H1 (cell line): ENCODE results near the gene HIPK2. TPM values are rescaled to one million over a fixed set of nuclear protein-coding genes. Genes with fewer than 3 reads are reported as not detected.

Experiments
- CTCF ChIA-PET: fragments of 300-600 bp; sonication (Branson Sonifier 250); formaldehyde crosslinking; loops from one replicate; lab custom pipeline; 2021; ENCODE audit not compliant: partially characterized antibody; lab: Charles Lee
- POLR2A ChIA-PET: fragments of 300-600 bp; sonication (Branson Sonifier 250); formaldehyde crosslinking; loops from one replicate; lab custom pipeline; 2021; ENCODE audit warnings: inconsistent platforms; ENCODE audit not compliant: partially characterized antibody; lab: Charles Lee
- DNase-seq, 2 experiments: peaks; one replicate each; pipeline versions ENCODE4 v3.0.0 to v3.0.0-alpha.2; 2010 to 2022; ENCODE audit warnings: low spot score in 2 of 2, low read depth in 1 of 2, mixed read lengths in 1 of 2
- FAIRE-seq: peaks from 2 replicates; lab custom pipeline; 2011; peaks lifted over from hg19 to GRCh38; lab: Jason Lieb, UNC
- H2AFZ ChIP-seq: 2 replicates; pipeline ENCODE4 v1.8.1; 2012; ENCODE audit warnings: low read length, inconsistent platforms
- H2AK5ac ChIP-seq: 2 replicates; pipeline ENCODE4 v1.6.1; 2013; ENCODE audit warnings: low read depth, low read length
- H2BK120ac ChIP-seq: replicated peaks from 2 replicates; pipeline ENCODE3; 2013; ENCODE audit warnings: low read depth, low read length, inconsistent platforms
- H2BK12ac ChIP-seq: 2 replicates; pipeline ENCODE4 v1.6.1; 2013; ENCODE audit warnings: low read depth, low read length
- H2BK15ac ChIP-seq: 2 replicates; pipeline ENCODE4 v1.6.1; 2013; ENCODE audit warnings: low read length
- H2BK20ac ChIP-seq: 2 replicates; pipeline ENCODE4 v1.6.1; 2013; ENCODE audit warnings: low read length
- H2BK5ac ChIP-seq: 2 replicates; pipeline ENCODE4 v1.6.1; 2013; ENCODE audit warnings: low read depth, low read length
- H3K14ac ChIP-seq: 2 replicates; pipeline ENCODE4 v1.6.1; 2013; ENCODE audit warnings: inconsistent platforms; ENCODE audit not compliant: insufficient read length
- H3K18ac ChIP-seq: 2 replicates; pipeline ENCODE4 v1.6.1; 2013; ENCODE audit warnings: low read length; ENCODE audit errors: extremely low read depth
- H3K23ac ChIP-seq: 2 replicates; pipeline ENCODE4 v1.6.1; 2013; ENCODE audit warnings: inconsistent platforms; ENCODE audit not compliant: insufficient read length
- H3K23me2 ChIP-seq: 2 replicates; pipeline ENCODE4 v1.6.1; 2013; ENCODE audit warnings: low read depth, low read length
- H3K27ac ChIP-seq: 2 replicates; pipeline ENCODE4 v1.6.1; 2011; ENCODE audit warnings: low read depth, low read length, inconsistent platforms
- H3K27me3 ChIP-seq, 4 experiments: replicated peaks in 1 of 4; 1 replicate in 1 of 4; 2 replicates in 3 of 4; pipeline versions ENCODE4 v1.6.1 to v1.8.1; 2011 to 2013; ENCODE audit warnings: low read length in 3 of 4, mild to moderate bottlenecking in 3 of 4, inconsistent platforms in 2 of 4, mixed read lengths in 2 of 4, moderate library complexity in 1 of 4; ENCODE audit not compliant: control insufficient read depth in 3 of 4, insufficient read depth in 3 of 4; ENCODE audit errors: extremely low read depth in 1 of 4
- H3K36me3 ChIP-seq, 4 experiments: 2 replicates each; pipeline versions ENCODE4 v1.6.1 to v1.8.1; 2011 to 2013; ENCODE audit warnings: mild to moderate bottlenecking in 4 of 4, low read length in 3 of 4, moderate library complexity in 2 of 4, control low read depth in 1 of 4, inconsistent platforms in 1 of 4; ENCODE audit not compliant: insufficient read depth in 4 of 4, control insufficient read depth in 2 of 4
- H3K4ac ChIP-seq: replicated peaks from 2 replicates; pipeline ENCODE3; 2013; ENCODE audit warnings: low read length, low read depth, mixed read lengths, inconsistent platforms; ENCODE audit not compliant: insufficient read length
- H3K4me1 ChIP-seq, 4 experiments: replicated peaks in 1 of 4; 1 replicate in 1 of 4; 2 replicates in 3 of 4; pipeline versions ENCODE4 v1.6.1 to v1.8.1; 2011 to 2013; ENCODE audit warnings: low read length in 3 of 4, inconsistent platforms in 2 of 4, mixed read lengths in 1 of 4; ENCODE audit not compliant: insufficient read depth in 4 of 4, control insufficient read depth in 3 of 4
- H3K4me2 ChIP-seq, 2 experiments: 2 replicates each; pipeline versions ENCODE4 v1.6.1 to v1.8.1; 2011 to 2013; ENCODE audit warnings: low read depth in 2 of 2, low read length in 2 of 2, control low read depth in 1 of 2, inconsistent platforms in 1 of 2, mild to moderate bottlenecking in 1 of 2; ENCODE audit not compliant: insufficient read depth in 1 of 2
- H3K4me3 ChIP-seq, 4 experiments: fragments of 200-600, 300-600 bp in 1 of 4; sonication (generic), shearing (Covaris generic), sonication (Bioruptor Twin) in 1 of 4; 2 replicates each; pipeline versions ENCODE4 v1.5.1 to v1.8.1; 2011 to 2016; ENCODE audit warnings: low read length in 4 of 4, low read depth in 3 of 4, control low read depth in 2 of 4, inconsistent platforms in 2 of 4, mild to moderate bottlenecking in 2 of 4, mixed read lengths in 1 of 4, moderate library complexity in 1 of 4; ENCODE audit not compliant: insufficient read depth in 2 of 4; ENCODE audit errors: extremely low read depth in 1 of 4
- H3K56ac ChIP-seq: replicated peaks from 2 replicates; pipeline ENCODE3; 2013; ENCODE audit warnings: low read depth, mild to moderate bottlenecking, mixed read lengths, low read length, inconsistent platforms; ENCODE audit not compliant: insufficient read length
- H3K79me1 ChIP-seq: 2 replicates; pipeline ENCODE4 v1.6.1; 2013; ENCODE audit warnings: low read depth, low read length, control low read depth
- H3K79me2 ChIP-seq, 2 experiments: 2 replicates each; pipeline versions ENCODE4 v1.6.1 to v1.8.1; 2012 to 2013; ENCODE audit warnings: low read length in 2 of 2, mild to moderate bottlenecking in 2 of 2, inconsistent platforms in 1 of 2; ENCODE audit not compliant: insufficient read depth in 2 of 2, control insufficient read depth in 1 of 2
- H3K9ac ChIP-seq, 4 experiments: replicated peaks in 1 of 4; 1 replicate in 1 of 4; 2 replicates in 3 of 4; pipeline versions ENCODE4 v1.6.1 to v1.8.1; 2011 to 2013; ENCODE audit warnings: low read depth in 3 of 4, low read length in 3 of 4, control low read depth in 2 of 4, mild to moderate bottlenecking in 2 of 4, moderate library complexity in 2 of 4, inconsistent platforms in 1 of 4; ENCODE audit errors: extremely low read depth in 1 of 4
- H3K9me3 ChIP-seq, 2 experiments: 2 replicates each; pipeline versions ENCODE4 v1.6.1 to v1.8.1; 2012 to 2013; ENCODE audit warnings: mild to moderate bottlenecking in 2 of 2, moderate library complexity in 2 of 2, control low read depth in 1 of 2, inconsistent platforms in 1 of 2, low read depth in 1 of 2, low read length in 1 of 2, mixed read lengths in 1 of 2; ENCODE audit not compliant: insufficient read depth in 2 of 2
- H4K20me1 ChIP-seq, 2 experiments: replicated peaks in 1 of 2; 2 replicates each; pipeline versions ENCODE3 to v1.8.1; 2011 to 2013; ENCODE audit warnings: inconsistent platforms in 2 of 2, low read length in 2 of 2, mild to moderate bottlenecking in 1 of 2; ENCODE audit not compliant: insufficient read depth in 2 of 2, control insufficient read depth in 1 of 2
- H4K5ac ChIP-seq: 2 replicates; pipeline ENCODE4 v1.6.1; 2013; ENCODE audit warnings: low read length, low read depth, mixed read lengths, inconsistent platforms; ENCODE audit not compliant: insufficient read length
- H4K8ac ChIP-seq: 2 replicates; pipeline ENCODE4 v1.8.0; 2013; ENCODE audit warnings: mild to moderate bottlenecking, moderate library complexity, low read length, inconsistent platforms; ENCODE audit not compliant: insufficient read depth; ENCODE audit errors: extremely low read depth
- H4K91ac ChIP-seq: replicated peaks from 2 replicates; pipeline ENCODE3; 2013; ENCODE audit warnings: low read length, mixed read lengths, inconsistent platforms; ENCODE audit not compliant: insufficient read length
- ZNF274 ChIP-seq: IDR thresholded peaks from 2 replicates; pipeline ENCODE4 v1.7.0; 2012; ENCODE audit warnings: low read length, borderline replicate concordance; ENCODE audit errors: extremely low read depth
- WGBS, 2 experiments: shearing (Covaris generic) in 1 of 2; methylation state at CpG; one replicate each; pipeline versions ENCODE4 v1.1.6 to v1.1.7; 2013 to 2015; ENCODE audit warnings: low lambda C conversion rate in 2 of 2, mixed read lengths in 2 of 2, inconsistent platforms in 1 of 2, low coverage in 1 of 2, missing lambda C conversion rate in 1 of 2; ENCODE audit not compliant: insufficient replicate concordance in 2 of 2, insufficient coverage in 1 of 2, insufficient read length in 1 of 2; ENCODE audit errors: extremely low coverage in 1 of 2, missing lambda C conversion rate in 1 of 2; 5-methylcytosine and 5-hydroxymethylcytosine counted together
- polyA plus RNA-seq, 7 experiments: library from polyadenylated mRNA; depleted of rRNA in 3 of 7; stranded (reverse) in 5 of 7; unstranded in 2 of 7; fragments of >200 nt in 5 of 7; fragments of 200-250 nt in 2 of 7; gene quantifications; 1 replicate in 5 of 7; 2 replicates in 1 of 7; 4 replicates in 1 of 7; pipeline versions ENCODE4 v1.2.1 to v1.2.3, GENCODE V29; 2011 to 2013; ENCODE audit warnings: missing spikeins in 2 of 7, mixed read lengths in 2 of 7
- total RNA-seq: library from RNA; stranded (reverse); fragmentation: NEBNext Ultra II Directional; extraction: Animal tissue kit (Norgen Biotek cat#: 25700); gene quantifications from 2 replicates; pipeline ENCODE4 v1.2.1, GENCODE V29; 2021

The HIPK2 gene
- total and polyA plus RNA-seq, 2 of the 8 experiments (the other 6 are each of a cell fraction or from before 2014, with no cell fraction given): 8.3 to 24.3 TPM

- H3K79me2 ChIP-seq: no peaks in the 10 kb centered on the region
- H4K5ac ChIP-seq: no peak overlapping the region
- no peak overlapping the region for H3K14ac ChIP-seq
- H3K23ac ChIP-seq: no peak overlapping the region
- peaks cover 1 to 19% (median 12%) of the 10 kb centered on the region in 4 experiments; a peak in 5 of 7 replicates for H3K4me1 ChIP-seq
- H3K4me3 ChIP-seq: no peak overlapping the region
- H4K91ac ChIP-seq: no peak overlapping the region
- H2BK15ac ChIP-seq: 0 out of 2 replicates have a peak overlapping the region, but pooled peaks have one; percentile 6
- DNase-seq (no peak), FAIRE-seq (no peak)
- no peak for TF ChIP-seq ZNF274
- H3K27ac ChIP-seq: no peak overlapping the region
- no peak overlapping the region for H2BK120ac ChIP-seq
- no peak overlapping the region for H3K4ac ChIP-seq
- H2BK20ac ChIP-seq: no peak overlapping the region
- no peaks in the 10 kb centered on the region for H3K9me3 ChIP-seq
- no peak overlapping the region for H3K18ac ChIP-seq
- H3K27me3 ChIP-seq: no peaks in the 10 kb centered on the region
- H3K23me2 ChIP-seq: no peaks in the 10 kb centered on the region
- CTCF ChIA-PET: interaction anchor here (0.6 to 2.0 kb wide), 7 partner anchors 9 to 59 kb away, joined by 3 to 6 read pairs (median 4); no protein-coding TSS in a partner anchor
- H4K20me1 ChIP-seq: no peaks in the 10 kb centered on the region
- no peak overlapping the region for H2AK5ac ChIP-seq
- 0 out of 2 replicates have a peak overlapping the region, but pooled peaks have one; percentile 42 for H2BK12ac ChIP-seq
- H3K79me1 ChIP-seq: no peaks in the 10 kb centered on the region
- no peak overlapping the region for H2BK5ac ChIP-seq
- WGBS, 2 experiments: 63% methylated on average over 14 of the region's 14 CpGs; no CpG with 5 or more reads in 1 of the 2 experiments
- H3K4me2 ChIP-seq: peak overlapping the region in 1 of 2 experiments; percentile 7; a peak in 1 of 4 replicates
- no peak overlapping the region for H3K56ac ChIP-seq
- no peak overlapping the region; a peak in 3 of 7 replicates for H3K9ac ChIP-seq
- POLR2A ChIA-PET: no interaction called here
- no peaks in the 10 kb centered on the region for H3K36me3 ChIP-seq
- no peak overlapping the region for H2AFZ ChIP-seq
- H4K8ac ChIP-seq: no peak overlapping the region
These were observed 118.7 kb downstream of the HIPK2 start for GRCh38 chr7:139658908-139659675.
